ENCODE measurements around the gene RALBP1. TPM values are rescaled to one million over a fixed set of nuclear protein-coding genes. Genes with fewer than 3 reads are reported as not detected.
"Not testable (repeated sequence)": the region's sequence is repeated elsewhere in the genome, so short reads cannot be mapped to it uniquely, and the experiment has no call there.

The RALBP1 gene
- polyA plus RNA-seq, 1 donor from 2014 or later: 49.8 TPM

GRCh38 chr18:9441061-9441460 lies 34.3 kb upstream of the RALBP1 start:
- peaks cover 0 to 2% (median 0%) of the 10 kb centered on the region in 3 donors for H3K9me3 Mint-ChIP-seq
- H3K36me3 Mint-ChIP-seq: peaks cover 2% of the 10 kb centered on the region
- H3K27me3 Mint-ChIP-seq: peaks cover 1% of the 10 kb centered on the region
- H3K4me3 Mint-ChIP-seq: peak overlapping the region in 2 of 4 donors; percentile 13 to 34
- H3K4me1 Mint-ChIP-seq: peaks cover 0 to 5% (median 0%) of the 10 kb centered on the region in 3 donors
- no peak overlapping the region for H3K27ac Mint-ChIP-seq

- peaks cover 2% of the 10 kb centered on the region for H3K36me3 Mint-ChIP-seq
- peaks cover 0 to 3% (median 0%) of the 10 kb centered on the region in 3 donors for H3K4me1 Mint-ChIP-seq
- H3K27ac Mint-ChIP-seq: no peak overlapping the region
- H3K27me3 Mint-ChIP-seq: peaks cover 5% of the 10 kb centered on the region
- H3K9me3 Mint-ChIP-seq: peaks cover 0 to 11% (median 2%) of the 10 kb centered on the region in 3 donors
- H3K4me3 Mint-ChIP-seq: no peak overlapping the region
These were observed 30.8 kb upstream of the RALBP1 start for GRCh38 chr18:9444549-9444948.

- Mint-ChIP-seq H3K4me3 (no peak overlapping the region), H3K9me3 (peaks cover 0 to 11% (median 2%) of the 10 kb centered on the region in 3 donors), H3K4me1 (no peaks in the 10 kb centered on the region), H3K27me3 (peaks cover 12% of the 10 kb centered on the region), H3K27ac (no peak overlapping the region), H3K36me3 (peaks cover 2% of the 10 kb centered on the region)
These were observed 28.5 kb upstream of the RALBP1 start for GRCh38 chr18:9446839-9447238.

- Mint-ChIP-seq H3K27ac (no peak overlapping the region), H3K27me3 (peaks cover 12% of the 10 kb centered on the region), H3K4me1 (no peaks in the 10 kb centered on the region), H3K4me3 (no peak overlapping the region), H3K36me3 (peaks cover 2% of the 10 kb centered on the region), H3K9me3 (peaks cover 0 to 11% (median 2%) of the 10 kb centered on the region in 3 donors)
These were observed 28.0 kb upstream of the RALBP1 start for GRCh38 chr18:9447334-9447733.

- Mint-ChIP-seq H3K9me3 (peaks cover 0 to 11% (median 2%) of the 10 kb centered on the region in 3 donors), H3K27ac (no peak overlapping the region), H3K4me1 (no peaks in the 10 kb centered on the region), H3K4me3 (no peak overlapping the region), H3K36me3 (peaks cover 2% of the 10 kb centered on the region), H3K27me3 (peaks cover 12% of the 10 kb centered on the region)
These were observed 25.5 kb upstream of the RALBP1 start for GRCh38 chr18:9449600-9450414.

GRCh38 chr18:9450920-9451319 lies 24.4 kb upstream of the RALBP1 start:
- H3K27ac Mint-ChIP-seq, H3K36me3 Mint-ChIP-seq, H3K4me3 Mint-ChIP-seq, H3K4me1 Mint-ChIP-seq: not testable (repeated sequence)
- Mint-ChIP-seq H3K27me3 (peaks cover 12% of the 10 kb centered on the region), H3K9me3 (peaks cover 0 to 18% (median 3%) of the 10 kb centered on the region in 3 donors)

- Mint-ChIP-seq H3K36me3 (no peaks in the 10 kb centered on the region), H3K9me3 (peaks cover 6 to 18% (median 7%) of the 10 kb centered on the region in 3 donors), H3K27ac (no peak overlapping the region), H3K4me3 (no peak overlapping the region), H3K27me3 (peaks cover 12% of the 10 kb centered on the region), H3K4me1 (no peaks in the 10 kb centered on the region)
These were observed 22.0 kb upstream of the RALBP1 start for GRCh38 chr18:9453283-9453682.

- Mint-ChIP-seq H3K4me1 (no peaks in the 10 kb centered on the region), H3K27ac (no peak overlapping the region), H3K9me3 (peaks cover 6 to 18% (median 9%) of the 10 kb centered on the region in 3 donors), H3K36me3 (no peaks in the 10 kb centered on the region), H3K4me3 (no peak overlapping the region), H3K27me3 (peaks cover 14% of the 10 kb centered on the region)
These were observed 21.1 kb upstream of the RALBP1 start for GRCh38 chr18:9454061-9454703.

- Mint-ChIP-seq H3K4me1 (no peaks in the 10 kb centered on the region), H3K36me3 (no peaks in the 10 kb centered on the region), H3K27ac (no peak overlapping the region), H3K4me3 (no peak overlapping the region), H3K27me3 (peaks cover 6% of the 10 kb centered on the region), H3K9me3 (peaks cover 6 to 18% (median 9%) of the 10 kb centered on the region in 3 donors)
These were observed 19.4 kb upstream of the RALBP1 start for GRCh38 chr18:9455718-9456511.

- Mint-ChIP-seq H3K27ac (no peak overlapping the region), H3K36me3 (peaks cover 6% of the 10 kb centered on the region), H3K4me1 (no peaks in the 10 kb centered on the region), H3K4me3 (no peak overlapping the region), H3K27me3 (no peaks in the 10 kb centered on the region), H3K9me3 (peaks cover 9 to 26% (median 16%) of the 10 kb centered on the region in 3 donors)
These were observed 9.2 kb upstream of the RALBP1 start for GRCh38 chr18:9466127-9466526.

GRCh38 chr18:9466846-9467245 lies 8.5 kb upstream of the RALBP1 start:
- H3K9me3 Mint-ChIP-seq: peaks cover 9 to 26% (median 16%) of the 10 kb centered on the region in 3 donors
- no peaks in the 10 kb centered on the region for H3K4me1 Mint-ChIP-seq
- no peaks in the 10 kb centered on the region for H3K27me3 Mint-ChIP-seq
- no peak overlapping the region for H3K4me3 Mint-ChIP-seq
- H3K27ac Mint-ChIP-seq: no peak overlapping the region
- peaks cover 6% of the 10 kb centered on the region for H3K36me3 Mint-ChIP-seq

- H3K27ac Mint-ChIP-seq: no peak overlapping the region
- H3K4me3 Mint-ChIP-seq: no peak overlapping the region
- H3K36me3 Mint-ChIP-seq: peaks cover 6% of the 10 kb centered on the region
- H3K9me3 Mint-ChIP-seq: peaks cover 11 to 26% (median 16%) of the 10 kb centered on the region in 3 donors
- H3K27me3 Mint-ChIP-seq: no peaks in the 10 kb centered on the region
- H3K4me1 Mint-ChIP-seq: no peaks in the 10 kb centered on the region
These were observed 6.3 kb upstream of the RALBP1 start for GRCh38 chr18:9468998-9469397.

GRCh38 chr18:9469685-9470084 lies 5.6 kb upstream of the RALBP1 start:
- Mint-ChIP-seq H3K9me3 (peaks cover 12 to 26% (median 16%) of the 10 kb centered on the region in 3 donors), H3K36me3 (peaks cover 6% of the 10 kb centered on the region), H3K27ac (no peak overlapping the region), H3K4me3 (no peak overlapping the region), H3K4me1 (peaks cover 0 to 3% (median 0%) of the 10 kb centered on the region in 3 donors), H3K27me3 (no peaks in the 10 kb centered on the region)

- no peaks in the 10 kb centered on the region for H3K27me3 Mint-ChIP-seq
- peaks cover 1 to 7% (median 7%) of the 10 kb centered on the region in 3 donors for H3K9me3 Mint-ChIP-seq
- peak overlapping the region; percentile 94 to 100 (median 98) for H3K4me3 Mint-ChIP-seq
- H3K36me3 Mint-ChIP-seq: peaks cover 1% of the 10 kb centered on the region
- peaks cover 17 to 20% (median 19%) of the 10 kb centered on the region in 3 donors for H3K4me1 Mint-ChIP-seq
- H3K27ac Mint-ChIP-seq: peak overlapping the region; percentile 73 to 97 (median 96)
These were observed 968 bp upstream of the RALBP1 start for GRCh38 chr18:9474108-9474982.
